ENCODE data around the gene LHX2. TPM values are rescaled to one million over a fixed set of nuclear protein-coding genes. Genes with fewer than 3 reads are reported as not detected.

LHX2 gene
- total and polyA plus RNA-seq, 2 of the 4 experiments (the other 2 are of a cell fraction) = not detected

DNA sequence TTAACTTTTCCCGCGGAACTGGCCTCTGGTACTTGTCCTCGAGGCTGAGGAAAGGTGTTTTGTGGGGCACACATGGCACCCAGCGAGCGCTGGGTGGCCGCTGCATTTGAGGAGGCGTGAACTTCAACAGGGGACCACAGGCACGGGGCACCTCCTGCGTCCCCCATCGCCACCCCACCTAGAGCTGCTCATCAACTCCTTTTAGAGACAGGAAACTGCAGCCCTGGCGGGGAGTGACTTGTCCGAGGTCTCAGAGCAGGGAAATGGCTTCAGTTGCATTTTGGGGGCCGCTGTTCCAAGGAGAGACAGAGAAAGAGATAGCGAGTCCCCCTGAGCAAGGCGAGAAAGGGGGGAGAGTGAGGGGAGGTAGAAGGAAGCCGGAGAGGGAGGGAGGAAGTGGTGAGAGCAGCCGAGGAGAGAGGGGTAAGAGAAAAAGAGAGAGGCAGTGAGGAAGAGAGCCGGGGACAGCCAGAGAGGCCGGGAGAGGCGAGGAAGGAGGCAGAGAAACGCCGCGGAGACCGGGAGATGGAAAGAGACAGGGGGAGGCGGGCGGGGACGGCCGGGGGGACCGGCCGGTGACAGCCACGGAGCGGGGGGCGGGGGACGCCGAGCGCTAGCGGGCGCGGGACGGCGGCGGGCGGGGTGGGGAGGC is 12.5 kb upstream of the LHX2 start:
- Histone ChIP-seq H4K8ac (ENCODE audit: low read depth in 2 of 2, low read length in 2 of 2) (no peak overlapping the region), H2BK15ac (ENCODE audit: low read depth, low read length) (no peak overlapping the region), H3K36me3 (ENCODE audit: control insufficient read depth, insufficient read depth, low read length) (no peaks in the 10 kb centered on the region), H3K27ac (ENCODE audit: insufficient read depth, low read length) (no peak overlapping the region), H4K20me1 (ENCODE audit: insufficient read depth, low read length) (peaks cover 7% of the 10 kb centered on the region; the same call in 1 of the 2 replicates), H3K79me1 (ENCODE audit: low read depth in 1 of 2, low read length in 2 of 2) (no peaks in the 10 kb centered on the region), H3K4me1 (ENCODE audit: control insufficient read depth, insufficient read depth, low read length) (no peaks in the 10 kb centered on the region), H2BK120ac (ENCODE audit: low read depth, low read length) (no peak overlapping the region), H3K4ac (ENCODE audit: low read depth, low read length) (no peak overlapping the region), H4K5ac (ENCODE audit: low read depth, low read length) (no peak overlapping the region), H3K4me2 (ENCODE audit: low read depth, low read length) (peak overlapping the region; percentile 87), H4K91ac (ENCODE audit: insufficient read depth, low read depth, low read length) (no peak overlapping the region), H3K4me3 (ENCODE audit: insufficient read depth, low read depth, low read length) (peak overlapping the region; percentile 34), H3K27me3 (ENCODE audit: control insufficient read depth, insufficient read depth, low read length) (peaks cover 91% of the 10 kb centered on the region), H2AFZ (replicated peaks; ENCODE audit: low read length, poor library complexity) (peak overlapping the region; percentile 76), H3K56ac (ENCODE audit: extremely low read depth, insufficient read depth, low read length) (no peak overlapping the region), H2BK5ac (ENCODE audit: low read depth, low read length, poor library complexity, severe bottlenecking) (no peak overlapping the region), H3K14ac (replicated peaks; ENCODE audit: low read depth, low read length) (no peak overlapping the region), H3K9me3 (ENCODE audit: control insufficient read depth, insufficient read depth, low read length) (peaks cover 11% of the 10 kb centered on the region), H2AK5ac (ENCODE audit: low read depth, low read length) (no peak overlapping the region), H3K23ac (ENCODE audit: low read depth, low read length) (no peak overlapping the region), H2AK9ac (replicated peaks; ENCODE audit: low read depth, low read length, poor library complexity) (no peak overlapping the region), H3K9ac (ENCODE audit: low read depth, low read length) (no peak overlapping the region), H2BK20ac (ENCODE audit: low read depth, low read length) (no peak overlapping the region), H3K9me1 (ENCODE audit: insufficient read depth, low read length) (0 out of 2 replicates have a peak, but pooled peaks cover 5% of the 10 kb centered on the region), H3K18ac (ENCODE audit: low read depth, low read length) (no peak overlapping the region)
- 0% methylated on average over 6 of the region's 43 CpGs; no CpG with 5 or more reads in 1 of the 2 experiments for WGBS, 2 experiments (ENCODE audit: extremely low coverage in 2 of 2, insufficient read length in 1 of 2)
- dilution Hi-C loops (cut with HindIII; ENCODE audit: low sequenced_read_pairs, unreplicated experiment) = no loop called here
- TF ChIP-seq NFE2L2 (IDR thresholded peaks at IDR 0.05; ENCODE audit: low read depth, low read length) (no peak), MXI1 (IDR thresholded peaks at IDR 0.05; ENCODE audit: borderline replicate concordance, low read depth, low read length) (no peak), RCOR1 (IDR thresholded peaks at IDR 0.05; ENCODE audit: insufficient replicate concordance, low read length) (no peak), RAD21 (IDR thresholded peaks at IDR 0.05; ENCODE audit: low read length) (no peak), CHD1 (IDR thresholded peaks at IDR 0.05; ENCODE audit: low read depth, low read length) (no peak), MAFK (IDR thresholded peaks at IDR 0.05; ENCODE audit: low read depth, low read length) (no peak), CEBPB (IDR thresholded peaks at IDR 0.05; ENCODE audit: low read depth, low read length) (no peak), FOS (IDR thresholded peaks at IDR 0.05; ENCODE audit: low read depth, low read length) (no peak), POLR2A (IDR thresholded peaks at IDR 0.05; ENCODE audit: low read depth, low read length) (no peak), SMC3 (IDR thresholded peaks at IDR 0.05; ENCODE audit: low read depth, low read length) (no peak), RFX5 (IDR thresholded peaks at IDR 0.05; ENCODE audit: low read depth, low read length) (no peak), BHLHE40 (IDR thresholded peaks at IDR 0.05; ENCODE audit: low read depth, low read length) (no peak)
- TF ChIP-seq, protein P1, sequence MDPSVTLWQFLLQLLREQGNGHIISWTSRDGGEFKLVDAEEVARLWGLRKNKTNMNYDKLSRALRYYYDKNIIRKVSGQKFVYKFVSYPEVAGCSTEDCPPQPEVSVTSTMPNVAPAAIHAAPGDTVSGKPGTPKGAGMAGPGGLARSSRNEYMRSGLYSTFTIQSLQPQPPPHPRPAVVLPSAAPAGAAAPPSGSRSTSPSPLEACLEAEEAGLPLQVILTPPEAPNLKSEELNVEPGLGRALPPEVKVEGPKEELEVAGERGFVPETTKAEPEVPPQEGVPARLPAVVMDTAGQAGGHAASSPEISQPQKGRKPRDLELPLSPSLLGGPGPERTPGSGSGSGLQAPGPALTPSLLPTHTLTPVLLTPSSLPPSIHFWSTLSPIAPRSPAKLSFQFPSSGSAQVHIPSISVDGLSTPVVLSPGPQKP (IDR thresholded peaks at IDR 0.05; ENCODE audit: borderline replicate concordance, low read depth, low read length) = no peak
- TF ChIP-seq, protein P2, sequence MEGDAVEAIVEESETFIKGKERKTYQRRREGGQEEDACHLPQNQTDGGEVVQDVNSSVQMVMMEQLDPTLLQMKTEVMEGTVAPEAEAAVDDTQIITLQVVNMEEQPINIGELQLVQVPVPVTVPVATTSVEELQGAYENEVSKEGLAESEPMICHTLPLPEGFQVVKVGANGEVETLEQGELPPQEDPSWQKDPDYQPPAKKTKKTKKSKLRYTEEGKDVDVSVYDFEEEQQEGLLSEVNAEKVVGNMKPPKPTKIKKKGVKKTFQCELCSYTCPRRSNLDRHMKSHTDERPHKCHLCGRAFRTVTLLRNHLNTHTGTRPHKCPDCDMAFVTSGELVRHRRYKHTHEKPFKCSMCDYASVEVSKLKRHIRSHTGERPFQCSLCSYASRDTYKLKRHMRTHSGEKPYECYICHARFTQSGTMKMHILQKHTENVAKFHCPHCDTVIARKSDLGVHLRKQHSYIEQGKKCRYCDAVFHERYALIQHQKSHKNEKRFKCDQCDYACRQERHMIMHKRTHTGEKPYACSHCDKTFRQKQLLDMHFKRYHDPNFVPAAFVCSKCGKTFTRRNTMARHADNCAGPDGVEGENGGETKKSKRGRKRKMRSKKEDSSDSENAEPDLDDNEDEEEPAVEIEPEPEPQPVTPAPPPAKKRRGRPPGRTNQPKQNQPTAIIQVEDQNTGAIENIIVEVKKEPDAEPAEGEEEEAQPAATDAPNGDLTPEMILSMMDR (conservative IDR thresholded peaks at IDR 0.05; ENCODE audit: low read depth, low read length) = no peak
- TF ChIP-seq, protein P3, sequence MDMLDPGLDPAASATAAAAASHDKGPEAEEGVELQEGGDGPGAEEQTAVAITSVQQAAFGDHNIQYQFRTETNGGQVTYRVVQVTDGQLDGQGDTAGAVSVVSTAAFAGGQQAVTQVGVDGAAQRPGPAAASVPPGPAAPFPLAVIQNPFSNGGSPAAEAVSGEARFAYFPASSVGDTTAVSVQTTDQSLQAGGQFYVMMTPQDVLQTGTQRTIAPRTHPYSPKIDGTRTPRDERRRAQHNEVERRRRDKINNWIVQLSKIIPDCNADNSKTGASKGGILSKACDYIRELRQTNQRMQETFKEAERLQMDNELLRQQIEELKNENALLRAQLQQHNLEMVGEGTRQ (IDR thresholded peaks at IDR 0.05; ENCODE audit: low read depth, low read length) = no peak
- in situ Hi-C loops (cut with MboI; ENCODE audit: low sequenced_read_pairs) = no loop called here
- BruUV-seq (replicated peaks) = no TSS peak
- ChIA-PET POLR2A (ENCODE audit: unreplicated experiment) (no interaction called here), CTCF (no interaction called here)
- DNase-seq = no peak
- peak; percentile 22 for ATAC-seq (ENCODE audit: low read depth)
- intact Hi-C loops (cut with micrococcal nuclease) = no loop called here
